Chondrocyte (in vitro differentiated cells): Measurements from ENCODE around the gene DALRD3. TPM values are rescaled to one million over a fixed set of nuclear protein-coding genes. Genes with fewer than 3 reads are reported as not detected.
A peak's percentile ranks its signal among the peaks of the same experiment; 100 is the strongest.

Experiments
- DNase-seq: peaks from one replicate; pipeline ENCODE4 v3.0.0; 2021; ENCODE audit warnings: mixed read lengths, low spot score
- H3K27ac Mint-ChIP-seq: one replicate; pipeline ENCODE4 v1.8.0; 2021; ENCODE audit warnings: mild to moderate bottlenecking, moderate library complexity, mixed read lengths; ENCODE audit not compliant: unreplicated experiment
- H3K27me3 Mint-ChIP-seq: 2 replicates; pipeline ENCODE4 v1.8.0; 2021; ENCODE audit warnings: low read depth, mixed read lengths
- H3K36me3 Mint-ChIP-seq: 2 replicates; pipeline ENCODE4 v1.8.0; 2021; ENCODE audit warnings: low read depth, mixed read lengths
- H3K4me1 Mint-ChIP-seq: 2 replicates; pipeline ENCODE4 v1.8.0; 2021; ENCODE audit warnings: low read depth, mild to moderate bottlenecking, mixed read lengths
- H3K4me3 Mint-ChIP-seq: one replicate; pipeline ENCODE4 v1.8.0; 2021; ENCODE audit warnings: mild to moderate bottlenecking, moderate library complexity, mixed read lengths; ENCODE audit not compliant: unreplicated experiment
- H3K9me3 Mint-ChIP-seq: 2 replicates; pipeline ENCODE4 v1.8.0; 2021; ENCODE audit warnings: low read depth, mixed read lengths
- total RNA-seq: library from RNA; stranded (reverse); gene quantifications from 3 replicates; pipeline ENCODE4 v1.2.1, GENCODE V29; 2021
- TF ChIP-seq, protein P1 (sequence below): fragments of 200-600 bp; sonication (generic); IDR thresholded peaks from 2 replicates; pipeline ENCODE4 v1.5.0; 2021; ENCODE audit warnings: antibody characterized with exemption, mild to moderate bottlenecking, moderate library complexity

Gene DALRD3
- total RNA-seq, 1 donor from 2014 or later, result 21.5 TPM

DNA sequence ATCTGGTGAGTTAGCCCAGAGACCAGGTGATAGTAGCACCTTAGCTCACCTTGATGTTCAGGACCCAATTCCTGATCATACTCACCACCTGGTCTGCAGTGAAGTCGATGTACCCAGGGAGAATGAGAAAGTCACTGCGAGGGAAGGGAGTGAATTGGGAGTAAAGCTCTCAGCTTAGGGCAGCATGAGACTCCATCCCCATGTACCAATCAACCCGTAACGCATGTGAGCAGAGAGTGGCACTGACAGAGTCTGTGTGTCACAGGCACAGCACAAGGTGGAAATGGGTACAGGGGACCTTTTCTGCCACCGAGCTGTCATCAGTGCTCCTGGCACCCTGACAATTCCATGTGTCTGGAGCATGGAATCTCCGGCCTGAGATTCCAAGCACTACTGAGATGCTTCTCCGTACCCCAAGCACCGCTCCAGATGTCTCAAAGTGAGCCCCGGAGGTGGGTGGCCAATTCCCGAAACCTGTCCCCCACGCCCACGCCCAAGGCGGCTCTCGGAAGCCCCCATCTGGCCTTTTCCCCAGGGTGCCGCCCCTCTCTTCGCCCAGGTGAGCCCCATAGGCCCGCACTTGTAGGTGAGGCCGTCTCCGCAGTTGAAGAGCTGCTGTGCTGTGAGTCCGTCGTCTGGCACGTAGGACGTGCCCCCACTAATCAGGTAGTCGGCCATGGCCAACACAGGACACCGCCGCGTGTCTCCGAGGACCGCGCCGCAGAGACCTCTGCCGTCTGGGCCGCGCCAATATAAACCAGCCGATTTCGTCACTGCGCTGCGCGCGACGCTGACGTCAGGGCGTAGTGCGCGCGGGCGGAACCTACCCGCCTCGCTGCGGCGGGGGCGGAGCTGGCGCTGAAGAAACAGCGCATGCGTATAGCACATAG lies 10.5 kb upstream of the DALRD3 start, which contains the start of gene IMPDH2:
Gene IMPDH2 (minus strand): TSS at position 726 of the 890 bp plus-strand sequence. CDS start 48 bp downstream, at position 678.
- H3K27ac Mint-ChIP-seq, result peak within 1 kb of the TSS; percentile 99
- peak; percentile 97 for DNase-seq
- TF ChIP-seq, protein P1, sequence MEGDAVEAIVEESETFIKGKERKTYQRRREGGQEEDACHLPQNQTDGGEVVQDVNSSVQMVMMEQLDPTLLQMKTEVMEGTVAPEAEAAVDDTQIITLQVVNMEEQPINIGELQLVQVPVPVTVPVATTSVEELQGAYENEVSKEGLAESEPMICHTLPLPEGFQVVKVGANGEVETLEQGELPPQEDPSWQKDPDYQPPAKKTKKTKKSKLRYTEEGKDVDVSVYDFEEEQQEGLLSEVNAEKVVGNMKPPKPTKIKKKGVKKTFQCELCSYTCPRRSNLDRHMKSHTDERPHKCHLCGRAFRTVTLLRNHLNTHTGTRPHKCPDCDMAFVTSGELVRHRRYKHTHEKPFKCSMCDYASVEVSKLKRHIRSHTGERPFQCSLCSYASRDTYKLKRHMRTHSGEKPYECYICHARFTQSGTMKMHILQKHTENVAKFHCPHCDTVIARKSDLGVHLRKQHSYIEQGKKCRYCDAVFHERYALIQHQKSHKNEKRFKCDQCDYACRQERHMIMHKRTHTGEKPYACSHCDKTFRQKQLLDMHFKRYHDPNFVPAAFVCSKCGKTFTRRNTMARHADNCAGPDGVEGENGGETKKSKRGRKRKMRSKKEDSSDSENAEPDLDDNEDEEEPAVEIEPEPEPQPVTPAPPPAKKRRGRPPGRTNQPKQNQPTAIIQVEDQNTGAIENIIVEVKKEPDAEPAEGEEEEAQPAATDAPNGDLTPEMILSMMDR, result peak; percentile 53
- no peaks in the 10 kb centered on the region for H3K27me3 Mint-ChIP-seq
- H3K4me3 Mint-ChIP-seq, result peak within 1 kb of the TSS; percentile 94
- H3K9me3 Mint-ChIP-seq, result no peaks in the 10 kb centered on the region
- peaks cover 50% of the 10 kb centered on the region for H3K4me1 Mint-ChIP-seq
- peaks cover 33% of the 10 kb centered on the region for H3K36me3 Mint-ChIP-seq

DNA sequence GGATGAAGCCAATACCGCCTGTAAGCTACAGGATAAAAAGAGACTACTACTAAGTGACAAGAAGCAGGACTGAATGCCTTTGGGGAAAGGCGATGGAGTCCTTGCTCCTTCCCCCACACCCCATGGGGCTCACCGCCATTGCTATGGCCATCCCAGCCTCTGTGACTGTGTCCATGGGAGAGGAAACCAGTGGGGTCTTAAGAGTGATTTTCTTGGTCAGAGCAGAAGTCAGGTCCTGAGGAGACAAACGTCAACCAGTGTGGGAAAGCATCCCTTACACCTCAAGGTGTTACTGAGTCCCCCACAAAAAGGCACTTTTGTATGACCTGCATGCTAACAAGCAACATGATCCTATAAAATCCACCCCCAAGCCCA lies 9.9 kb upstream of the DALRD3 start:
- no peaks in the 10 kb centered on the region for H3K27me3 Mint-ChIP-seq
- TF ChIP-seq, protein P1, result no peak
- peak overlapping the region; percentile 94 for H3K4me3 Mint-ChIP-seq
- peak overlapping the region; percentile 99 for H3K27ac Mint-ChIP-seq
- peaks cover 55% of the 10 kb centered on the region for H3K4me1 Mint-ChIP-seq
- H3K36me3 Mint-ChIP-seq, result peaks cover 33% of the 10 kb centered on the region
- no peaks in the 10 kb centered on the region for H3K9me3 Mint-ChIP-seq
- peak; percentile 19 for DNase-seq

DNA sequence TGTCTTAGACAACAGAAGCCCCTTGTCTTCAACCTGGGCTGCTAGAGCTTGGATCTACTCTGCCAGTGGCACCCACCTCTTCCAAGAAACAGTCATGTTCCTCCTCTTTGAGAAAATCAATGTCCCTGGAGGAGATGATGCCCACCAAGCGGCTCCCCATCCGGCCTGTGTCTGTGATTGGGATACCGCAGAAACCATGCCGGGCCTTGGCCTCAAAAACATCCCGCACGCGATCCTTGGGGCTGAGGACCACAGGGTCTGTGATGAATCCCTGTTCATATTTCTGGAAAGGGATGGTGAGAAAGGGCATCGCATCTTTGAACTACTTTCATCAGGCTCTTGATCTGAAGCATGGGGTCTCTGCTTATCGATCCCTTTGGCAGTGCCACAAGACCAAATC lies 9.3 kb upstream of the DALRD3 start:
- TF ChIP-seq, protein P1, result no peak
- DNase-seq, result peak; percentile 59
- H3K4me1 Mint-ChIP-seq, result peaks cover 55% of the 10 kb centered on the region
- H3K27me3 Mint-ChIP-seq, result no peaks in the 10 kb centered on the region
- no peaks in the 10 kb centered on the region for H3K9me3 Mint-ChIP-seq
- H3K36me3 Mint-ChIP-seq, result peaks cover 30% of the 10 kb centered on the region
- H3K4me3 Mint-ChIP-seq, result no peak overlapping the region
- peak overlapping the region; percentile 80 for H3K27ac Mint-ChIP-seq

DNA sequence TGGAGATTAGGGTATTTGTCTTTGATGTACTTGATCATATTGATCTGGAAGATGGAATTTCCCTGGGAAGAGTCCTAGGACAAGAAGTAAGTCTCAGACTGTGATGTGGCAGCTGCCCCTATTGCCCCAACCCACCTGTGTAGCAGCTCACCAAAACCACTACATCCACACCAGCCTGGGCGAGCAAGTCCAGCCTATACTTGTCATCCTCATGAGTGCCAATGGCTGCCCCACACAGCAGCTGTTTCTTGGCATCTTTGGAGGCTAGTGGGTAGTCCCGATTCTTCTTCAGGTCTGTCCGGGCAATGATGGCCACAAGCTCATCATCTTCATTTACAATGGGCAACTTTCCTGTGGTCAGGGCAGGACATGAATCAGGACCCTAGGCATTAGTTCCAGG lies 8.2 kb upstream of the DALRD3 start:
- TF ChIP-seq, protein P1, result no peak
- Mint-ChIP-seq H3K4me1 (peaks cover 58% of the 10 kb centered on the region), H3K9me3 (no peaks in the 10 kb centered on the region), H3K27ac (peak overlapping the region; percentile 80), H3K4me3 (no peak overlapping the region), H3K27me3 (no peaks in the 10 kb centered on the region), H3K36me3 (peaks cover 24% of the 10 kb centered on the region)
- peak; percentile 63 for DNase-seq

DNA sequence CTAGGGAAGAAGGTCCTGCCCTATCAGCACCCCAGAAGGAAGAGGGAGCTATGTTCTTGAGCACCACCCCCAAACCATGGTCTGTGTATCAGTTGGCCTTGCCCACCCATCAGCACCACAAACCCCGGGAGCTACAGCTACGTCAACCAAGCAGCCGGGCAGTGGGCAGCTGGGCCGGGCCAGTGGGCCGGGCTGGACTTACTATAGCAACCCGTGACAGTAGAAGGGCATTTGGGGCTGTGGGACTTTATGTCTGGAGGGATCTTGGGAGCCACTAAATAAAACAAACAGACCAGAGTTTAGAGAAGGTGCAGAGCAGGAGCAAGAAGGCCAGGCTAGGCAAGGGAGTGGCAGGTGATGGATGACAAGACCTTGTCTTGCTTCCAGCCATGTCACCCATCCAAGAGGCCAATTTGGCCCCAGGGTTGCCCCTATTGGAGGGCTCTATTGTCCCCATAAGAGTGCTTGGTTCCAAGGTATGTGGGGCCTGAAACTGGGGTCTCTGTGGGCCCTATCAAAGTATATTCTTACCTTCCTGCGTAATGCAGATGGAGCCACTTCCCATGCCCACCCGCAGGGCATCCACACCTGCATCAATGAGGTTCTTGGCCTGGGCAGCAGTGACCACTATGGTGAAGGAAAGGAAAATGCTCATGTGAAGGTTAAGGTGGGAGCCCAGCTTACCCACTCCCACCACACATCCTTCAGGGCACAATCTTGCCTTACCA lies 7.6 kb upstream of the DALRD3 start:
- Mint-ChIP-seq H3K27me3 (no peaks in the 10 kb centered on the region), H3K9me3 (no peaks in the 10 kb centered on the region), H3K4me3 (no peak overlapping the region), H3K4me1 (peaks cover 60% of the 10 kb centered on the region), H3K36me3 (peaks cover 21% of the 10 kb centered on the region), H3K27ac (peak overlapping the region; percentile 71)
- DNase-seq, result peak; percentile 79
- TF ChIP-seq, protein P1, result no peak
